H1 (cell line): Measurements from ENCODE around the gene GRM1. TPM values are rescaled to one million over a fixed set of nuclear protein-coding genes. Genes with fewer than 3 reads are reported as not detected.

ENCODE experiments used
- BCL11A ChIP-seq, 2 experiments: IDR thresholded peaks; one replicate each; pipeline ENCODE4 v1.6.1; 2011; ENCODE audit warnings: low read depth in 2 of 2, low read length in 2 of 2, mild to moderate bottlenecking in 2 of 2
- BRCA1 ChIP-seq: IDR thresholded peaks from 2 replicates; pipeline ENCODE4 v1.6.1; 2012; ENCODE audit warnings: low read depth, low read length, improper control_type of control experiment
- EGR1 ChIP-seq: IDR thresholded peaks from 2 replicates; pipeline ENCODE4 v1.6.1; 2011; ENCODE audit warnings: low read depth, low read length, borderline replicate concordance
- EP300 ChIP-seq, 2 experiments: IDR thresholded peaks; 1 replicate in 1 of 2; 2 replicates in 1 of 2; pipeline ENCODE4 v1.6.1; 2011 to 2012; ENCODE audit warnings: low read depth in 2 of 2, low read length in 2 of 2, mild to moderate bottlenecking in 2 of 2, borderline replicate concordance in 1 of 2, inconsistent platforms in 1 of 2, moderate library complexity in 1 of 2
- NRF1 ChIP-seq: IDR thresholded peaks from 2 replicates; pipeline ENCODE4 v1.6.1; 2011; ENCODE audit warnings: mild to moderate bottlenecking, low read depth, low read length, improper control_type of control experiment
- polyA plus RNA-seq, 7 experiments: library from polyadenylated mRNA; depleted of rRNA in 3 of 7; stranded (reverse) in 5 of 7; unstranded in 2 of 7; fragments of >200 nt in 5 of 7; fragments of 200-250 nt in 2 of 7; gene quantifications; 1 replicate in 5 of 7; 2 replicates in 1 of 7; 4 replicates in 1 of 7; pipeline versions ENCODE4 v1.2.1 to v1.2.3, GENCODE V29; 2011 to 2013; ENCODE audit warnings: missing spikeins in 2 of 7, mixed read lengths in 2 of 7
- total RNA-seq: library from RNA; stranded (reverse); fragmentation: NEBNext Ultra II Directional; extraction: Animal tissue kit (Norgen Biotek cat#: 25700); gene quantifications from 2 replicates; pipeline ENCODE4 v1.2.1, GENCODE V29; 2021

The GRM1 gene
- total and polyA plus RNA-seq, 2 of the 8 experiments (the other 6 are each of a cell fraction or from before 2014, with no cell fraction given): 0.15 to 1.3 TPM

GRCh38 chr6:146297815-146298214 is 269.0 kb downstream of the GRM1 start (continued):
- TF ChIP-seq EGR1 (no peak), BCL11A (IDR thresholded peaks at IDR 0.05; ENCODE audit: low read depth in 2 of 2, low read length in 2 of 2) (no peak), NRF1 (no peak), EP300 (IDR thresholded peaks at IDR 0.05; ENCODE audit: borderline replicate concordance in 1 of 2, low read depth in 2 of 2, low read length in 2 of 2) (no peak), BRCA1 (no peak)
